Upper lobe of left lung (tissue), 4 donors: ENCODE measurements around the gene NCAPD2.
"Not testable (repeated sequence)": the region's sequence is repeated elsewhere in the genome, so short reads cannot be mapped to it uniquely, and the experiment has no call there.

ENCODE experiments used
- CTCF ChIP-seq, 6 experiments: fragments of 450-650 bp in 4 of 6; fragments of 200-600 bp in 2 of 6; sonication (generic) in 2 of 6; IDR thresholded peaks; one replicate each; pipeline ENCODE4 v1.5.1; 2016 to 2019; ENCODE audit warnings: antibody characterized with exemption in 6 of 6
- EP300 ChIP-seq, 4 donors: sonication (generic); formaldehyde crosslinking; IDR thresholded peaks; one replicate each; pipeline ENCODE4 v1.5.1; 2017; ENCODE audit warnings: antibody characterized with exemption in 4 of 4, control low read depth in 2 of 4
- POLR2A ChIP-seq, 4 donors: fragments of 450-650 bp; IDR thresholded peaks; one replicate each; pipeline ENCODE4 v1.5.1; 2016 to 2017; ENCODE audit warnings: antibody characterized with exemption in 4 of 4, mild to moderate bottlenecking in 2 of 4

- TF ChIP-seq CTCF, EP300, POLR2A (IDR thresholded peaks at IDR 0.05): not testable (repeated sequence)
Observed at GRCh38 chr12:6497291-6497690, 3.4 kb downstream of the NCAPD2 start.
